ENCODE results near the gene ZNF213. TPM values are rescaled to one million over a fixed set of nuclear protein-coding genes. Genes with fewer than 3 reads are reported as not detected.

The ZNF213 gene
- total and polyA plus RNA-seq, 12 donors, result 2.6 to 19.5 (median 12.2) TPM

DNA sequence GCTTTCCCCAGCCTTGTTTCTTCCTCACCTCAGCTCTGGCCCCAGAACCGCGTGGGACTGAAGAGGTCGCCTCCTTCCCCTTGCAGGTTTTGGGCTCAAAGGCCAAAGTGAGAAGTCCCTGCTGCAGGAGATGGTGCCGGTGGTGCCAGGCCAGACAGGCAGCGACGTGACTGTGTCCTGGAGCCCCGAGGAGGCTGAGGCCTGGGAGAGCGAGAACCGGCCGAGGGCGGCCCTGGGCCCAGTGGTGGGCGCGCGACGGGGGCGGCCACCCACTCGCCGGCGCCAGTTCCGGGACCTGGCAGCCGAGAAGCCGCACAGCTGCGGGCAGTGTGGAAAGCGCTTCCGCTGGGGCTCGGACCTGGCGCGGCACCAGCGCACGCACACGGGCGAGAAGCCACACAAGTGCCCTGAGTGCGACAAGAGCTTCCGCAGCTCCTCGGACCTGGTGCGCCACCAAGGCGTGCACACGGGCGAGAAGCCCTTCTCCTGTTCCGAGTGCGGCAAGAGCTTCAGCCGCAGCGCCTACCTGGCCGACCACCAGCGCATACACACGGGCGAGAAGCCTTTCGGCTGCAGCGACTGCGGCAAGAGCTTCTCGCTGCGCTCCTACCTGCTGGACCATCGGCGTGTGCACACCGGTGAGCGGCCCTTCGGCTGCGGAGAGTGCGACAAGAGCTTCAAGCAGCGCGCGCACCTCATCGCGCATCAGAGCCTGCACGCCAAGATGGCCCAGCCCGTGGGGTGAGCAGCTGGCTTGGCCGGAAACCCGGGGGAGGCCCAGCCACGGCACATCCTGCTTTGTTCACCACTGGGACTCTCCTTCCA is 6.0 kb downstream of the ZNF213 start:
- WGBS, 4 donors, result 95 to 97% (median 96%) methylated on average over 19 to 69 of the region's 69 CpGs
- Histone ChIP-seq H3K9me3 (replicated peaks in 1 of 3) (no peaks in the 10 kb centered on the region), H3K36me3 (replicated peaks in 1 of 2) (peaks cover 0 to 25% of the 10 kb centered on the region in 2 donors), H3K27ac (no peak overlapping the region), H3K27me3 (no peaks in the 10 kb centered on the region), H3K4me1 (replicated peaks in 1 of 2) (peaks cover 5 to 30% of the 10 kb centered on the region in 2 donors), H3K4me3 (no peak overlapping the region)
- DNase-seq, result no peak
- intact Hi-C loops (cut with DNase I), result no loop called here
- TF ChIP-seq, protein P1, sequence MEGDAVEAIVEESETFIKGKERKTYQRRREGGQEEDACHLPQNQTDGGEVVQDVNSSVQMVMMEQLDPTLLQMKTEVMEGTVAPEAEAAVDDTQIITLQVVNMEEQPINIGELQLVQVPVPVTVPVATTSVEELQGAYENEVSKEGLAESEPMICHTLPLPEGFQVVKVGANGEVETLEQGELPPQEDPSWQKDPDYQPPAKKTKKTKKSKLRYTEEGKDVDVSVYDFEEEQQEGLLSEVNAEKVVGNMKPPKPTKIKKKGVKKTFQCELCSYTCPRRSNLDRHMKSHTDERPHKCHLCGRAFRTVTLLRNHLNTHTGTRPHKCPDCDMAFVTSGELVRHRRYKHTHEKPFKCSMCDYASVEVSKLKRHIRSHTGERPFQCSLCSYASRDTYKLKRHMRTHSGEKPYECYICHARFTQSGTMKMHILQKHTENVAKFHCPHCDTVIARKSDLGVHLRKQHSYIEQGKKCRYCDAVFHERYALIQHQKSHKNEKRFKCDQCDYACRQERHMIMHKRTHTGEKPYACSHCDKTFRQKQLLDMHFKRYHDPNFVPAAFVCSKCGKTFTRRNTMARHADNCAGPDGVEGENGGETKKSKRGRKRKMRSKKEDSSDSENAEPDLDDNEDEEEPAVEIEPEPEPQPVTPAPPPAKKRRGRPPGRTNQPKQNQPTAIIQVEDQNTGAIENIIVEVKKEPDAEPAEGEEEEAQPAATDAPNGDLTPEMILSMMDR (IDR thresholded peaks at IDR 0.05), result no peak
- TF ChIP-seq POLR2A (IDR thresholded peaks at IDR 0.05), result no peak

- Histone ChIP-seq H3K4me3 (no peak overlapping the region), H3K27me3 (no peaks in the 10 kb centered on the region), H3K9me3 (replicated peaks in 1 of 3) (no peaks in the 10 kb centered on the region), H3K36me3 (replicated peaks in 1 of 2) (peaks cover 0 to 25% of the 10 kb centered on the region in 2 donors), H3K27ac (no peak overlapping the region), H3K4me1 (replicated peaks in 1 of 2) (peaks cover 3 to 24% of the 10 kb centered on the region in 2 donors)
- 92 to 97% (median 94%) methylated on average over 13 to 23 of the region's 23 CpGs for WGBS, 4 donors
- TF ChIP-seq, protein P1 (IDR thresholded peaks at IDR 0.05), result no peak
- no peak for TF ChIP-seq POLR2A (IDR thresholded peaks at IDR 0.05)
- no peak for DNase-seq
- intact Hi-C loops (cut with DNase I), result no loop called here
Measured at GRCh38 chr16:3141781-3142311, 7.0 kb downstream of the ZNF213 start.

GRCh38 chr16:3142327-3142726 is 7.5 kb downstream of the ZNF213 start:
- peaks cover 0 to 25% of the 10 kb centered on the region in 2 donors for H3K36me3 ChIP-seq (replicated peaks in 1 of 2)
- no peak for DNase-seq
- peaks cover 3 to 24% of the 10 kb centered on the region in 2 donors for H3K4me1 ChIP-seq (replicated peaks in 1 of 2)
- TF ChIP-seq, protein P1 (IDR thresholded peaks at IDR 0.05), result no peak
- TF ChIP-seq POLR2A (IDR thresholded peaks at IDR 0.05), result no peak
- H3K27ac ChIP-seq, result no peak overlapping the region
- no peaks in the 10 kb centered on the region for H3K9me3 ChIP-seq (replicated peaks in 1 of 3)
- H3K27me3 ChIP-seq, result no peaks in the 10 kb centered on the region
- 96 to 97% (median 96%) methylated on average over 19 to 22 of the region's 22 CpGs for WGBS, 4 donors
- intact Hi-C loops (cut with DNase I), result no loop called here
- H3K4me3 ChIP-seq, result no peak overlapping the region

DNA sequence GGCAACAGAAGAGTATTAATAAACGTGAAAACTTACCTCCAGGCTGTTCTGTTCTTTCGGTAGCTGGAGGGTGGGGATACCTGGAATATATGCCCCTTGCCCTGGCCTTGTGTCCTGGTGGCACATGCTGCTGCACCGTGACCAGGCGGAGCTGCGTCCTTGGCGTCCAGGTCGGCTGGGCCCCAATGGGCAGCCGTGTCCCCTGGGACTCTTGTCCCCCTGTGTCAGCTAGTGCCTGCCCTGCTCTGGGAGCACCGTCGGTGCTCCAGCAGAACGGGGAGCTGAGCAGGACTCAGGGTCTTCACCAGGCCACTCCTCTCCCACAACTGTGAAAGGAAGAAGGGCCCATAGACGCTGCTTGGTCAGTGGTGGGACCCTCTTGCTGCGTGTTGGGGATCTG is 7.9 kb downstream of the ZNF213 start:
- peaks cover 0 to 25% of the 10 kb centered on the region in 2 donors for H3K36me3 ChIP-seq (replicated peaks in 1 of 2)
- intact Hi-C loops (cut with DNase I), result no loop called here
- no peaks in the 10 kb centered on the region for H3K9me3 ChIP-seq (replicated peaks in 1 of 3)
- DNase-seq, result no peak
- H3K4me1 ChIP-seq (replicated peaks in 1 of 2), result peaks cover 3 to 24% of the 10 kb centered on the region in 2 donors
- H3K27me3 ChIP-seq, result no peaks in the 10 kb centered on the region
- WGBS, 4 donors, result 90% methylated on average over 13 of the region's 13 CpGs; no CpG with 5 or more reads in 1 of the 4 donors
- no peak overlapping the region for H3K4me3 ChIP-seq
- TF ChIP-seq, protein P1 (IDR thresholded peaks at IDR 0.05), result no peak
- no peak for TF ChIP-seq POLR2A (IDR thresholded peaks at IDR 0.05)
- peak overlapping the region in 2 of 5 donors; percentile 90 to 93 for H3K27ac ChIP-seq

All from adrenal gland (tissue), 12 donors.